ENCODE results near the gene CHRDL2.
"Not testable (repeated sequence)": the region's sequence is repeated elsewhere in the genome, so short reads cannot be mapped to it uniquely, and the experiment has no call there.

CHRDL2 gene

GRCh38 chr11:74751303-74751702 lies 20.1 kb upstream of the CHRDL2 start:
- Histone ChIP-seq H3K79me2 (ENCODE audit: insufficient read depth, low read length) (peaks cover 65% of the 10 kb centered on the region), H3F3A (ENCODE audit: insufficient read depth) (peaks cover 10% of the 10 kb centered on the region; the same call in 1 of the 2 replicates), H2AFZ (ENCODE audit: low read depth, low read length, severe bottlenecking) (no peak overlapping the region), H3K9me2 (replicated peaks; ENCODE audit: insufficient read depth, low read length) (no peaks in the 10 kb centered on the region), H3K9ac (ENCODE audit: low read length) (no peak overlapping the region), H3K4me2 (ENCODE audit: low read depth, low read length, poor library complexity, severe bottlenecking) (no peak overlapping the region), H3K27ac (ENCODE audit: low read depth, low read length) (no peak overlapping the region), H3K27me3 (ENCODE audit: low read length) (no peaks in the 10 kb centered on the region), H3K36me3 (ENCODE audit: low read length) (no peaks in the 10 kb centered on the region), H3K4me3 (ENCODE audit: insufficient read depth, low read length, poor library complexity, severe bottlenecking) (no peak overlapping the region), H3K9me3 (ENCODE audit: insufficient read depth, low read length) (no peaks in the 10 kb centered on the region), H4K20me1 (ENCODE audit: low read depth, low read length) (no peaks in the 10 kb centered on the region)
- TF ChIP-seq EZH2phosphoT487 (conservative IDR thresholded peaks at IDR 0.05; ENCODE audit: low read length) (no peak), CTCF (IDR thresholded peaks at IDR 0.05; ENCODE audit: insufficient read depth, low read length, poor library complexity, severe bottlenecking) (no peak)

- H3K79me2 ChIP-seq (ENCODE audit: insufficient read depth, low read length), result peaks cover 59% of the 10 kb centered on the region
- not testable (repeated sequence) for H3K27ac ChIP-seq (ENCODE audit: low read depth, low read length); H3K9me2 ChIP-seq (replicated peaks; ENCODE audit: insufficient read depth, low read length); H3K9me3 ChIP-seq (ENCODE audit: insufficient read depth, low read length); H3K27me3 ChIP-seq (ENCODE audit: low read length); H4K20me1 ChIP-seq (ENCODE audit: low read depth, low read length); H3K4me3 ChIP-seq (ENCODE audit: insufficient read depth, low read length, poor library complexity, severe bottlenecking); H3K9ac ChIP-seq (ENCODE audit: low read length); H2AFZ ChIP-seq (ENCODE audit: low read depth, low read length, severe bottlenecking); H3F3A ChIP-seq (ENCODE audit: insufficient read depth); H3K36me3 ChIP-seq (ENCODE audit: low read length)
- peak overlapping the region; percentile 60 for H3K4me2 ChIP-seq (ENCODE audit: low read depth, low read length, poor library complexity, severe bottlenecking)
Measured at GRCh38 chr11:74750598-74750997, 19.4 kb upstream of the CHRDL2 start.

GRCh38 chr11:74749965-74750296 lies 18.7 kb upstream of the CHRDL2 start:
- Histone ChIP-seq H3K9me3 (ENCODE audit: insufficient read depth, low read length) (no peaks in the 10 kb centered on the region), H3K36me3 (ENCODE audit: low read length) (no peaks in the 10 kb centered on the region), H3F3A (ENCODE audit: insufficient read depth) (peaks cover 10% of the 10 kb centered on the region; the same call in 1 of the 2 replicates), H3K4me3 (ENCODE audit: insufficient read depth, low read length, poor library complexity, severe bottlenecking) (peak overlapping the region; percentile 67), H3K4me2 (ENCODE audit: low read depth, low read length, poor library complexity, severe bottlenecking) (peak overlapping the region; percentile 60), H3K9ac (ENCODE audit: low read length) (peak overlapping the region; percentile 64), H2AFZ (ENCODE audit: low read depth, low read length, severe bottlenecking) (peak overlapping the region; percentile 78), H3K9me2 (replicated peaks; ENCODE audit: insufficient read depth, low read length) (no peaks in the 10 kb centered on the region), H3K79me2 (ENCODE audit: insufficient read depth, low read length) (peaks cover 53% of the 10 kb centered on the region), H3K27me3 (ENCODE audit: low read length) (no peaks in the 10 kb centered on the region), H3K27ac (ENCODE audit: low read depth, low read length) (peak overlapping the region; percentile 71; the same call in 1 of the 2 replicates), H4K20me1 (ENCODE audit: low read depth, low read length) (no peaks in the 10 kb centered on the region)
- TF ChIP-seq CTCF (IDR thresholded peaks at IDR 0.05; ENCODE audit: insufficient read depth, low read length, poor library complexity, severe bottlenecking) (no peak), EZH2phosphoT487 (conservative IDR thresholded peaks at IDR 0.05; ENCODE audit: low read length) (no peak)

- TF ChIP-seq EZH2phosphoT487 (conservative IDR thresholded peaks at IDR 0.05; ENCODE audit: low read length) (no peak), CTCF (IDR thresholded peaks at IDR 0.05; ENCODE audit: insufficient read depth, low read length, poor library complexity, severe bottlenecking) (no peak)
- H3K27me3 ChIP-seq (ENCODE audit: low read length), result no peaks in the 10 kb centered on the region
- peak overlapping the region; percentile 71 for H3K4me3 ChIP-seq (ENCODE audit: insufficient read depth, low read length, poor library complexity, severe bottlenecking)
- H4K20me1 ChIP-seq (ENCODE audit: low read depth, low read length), result no peaks in the 10 kb centered on the region
- H3K36me3 ChIP-seq (ENCODE audit: low read length), result no peaks in the 10 kb centered on the region
- peak overlapping the region; percentile 92 for H2AFZ ChIP-seq (ENCODE audit: low read depth, low read length, severe bottlenecking)
- H3K4me2 ChIP-seq (ENCODE audit: low read depth, low read length, poor library complexity, severe bottlenecking), result peak overlapping the region; percentile 60
- peaks cover 10% of the 10 kb centered on the region; the same call in 1 of the 2 replicates for H3F3A ChIP-seq (ENCODE audit: insufficient read depth)
- H3K79me2 ChIP-seq (ENCODE audit: insufficient read depth, low read length), result peaks cover 47% of the 10 kb centered on the region
- peak overlapping the region; percentile 64 for H3K9ac ChIP-seq (ENCODE audit: low read length)
- H3K27ac ChIP-seq (ENCODE audit: low read depth, low read length), result peak overlapping the region; percentile 71
- H3K9me2 ChIP-seq (replicated peaks; ENCODE audit: insufficient read depth, low read length), result no peaks in the 10 kb centered on the region
- H3K9me3 ChIP-seq (ENCODE audit: insufficient read depth, low read length), result no peaks in the 10 kb centered on the region
Measured at GRCh38 chr11:74749127-74749964, 18.1 kb upstream of the CHRDL2 start.

All from SU-DHL-6 (cell line).